PC-3 (cell line): ENCODE data around the gene NOSTRIN.

Experiments
- EZH2 ChIP-seq: fragments of 300-600 bp; sonication (generic); IDR thresholded peaks from one replicate; pipeline ENCODE4 v1.6.1; 2017; ENCODE audit warnings: antibody characterized with exemption, mild to moderate bottlenecking, low read length; ENCODE audit not compliant: unreplicated experiment
- EZH2phosphoT487 ChIP-seq: fragments of 300-600 bp; sonication (generic); IDR thresholded peaks from 2 replicates; pipeline ENCODE4 v1.6.1; 2018; ENCODE audit warnings: mild to moderate bottlenecking, antibody characterized with exemption, low read length, borderline replicate concordance
- TF ChIP-seq, protein P1 (sequence below): fragments of 300-600 bp; sonication (generic); conservative IDR thresholded peaks from 2 replicates; pipeline ENCODE4 v1.5.1; 2017; ENCODE audit warnings: antibody characterized with exemption, low read depth, mild to moderate bottlenecking, low read length

DNA sequence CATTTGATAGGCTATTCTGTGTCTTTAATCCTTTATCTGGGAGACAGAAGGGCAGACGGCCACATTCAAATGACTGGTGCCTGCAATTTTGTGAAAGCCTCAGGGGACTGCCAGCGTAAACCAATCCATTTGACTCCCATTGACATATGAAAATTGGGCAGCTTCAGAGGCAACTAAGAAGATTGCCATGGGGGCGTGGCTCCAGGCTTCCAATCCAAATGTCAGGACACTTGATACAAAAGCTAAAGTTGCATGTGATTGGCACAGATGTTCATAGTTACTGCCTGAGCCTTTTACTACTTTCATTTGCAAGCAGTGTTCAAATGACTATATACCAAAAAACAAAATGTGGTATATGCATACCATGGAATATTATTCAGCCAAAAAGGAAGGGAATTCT is 45.8 kb downstream of the NOSTRIN start:
- TF ChIP-seq, protein P1, sequence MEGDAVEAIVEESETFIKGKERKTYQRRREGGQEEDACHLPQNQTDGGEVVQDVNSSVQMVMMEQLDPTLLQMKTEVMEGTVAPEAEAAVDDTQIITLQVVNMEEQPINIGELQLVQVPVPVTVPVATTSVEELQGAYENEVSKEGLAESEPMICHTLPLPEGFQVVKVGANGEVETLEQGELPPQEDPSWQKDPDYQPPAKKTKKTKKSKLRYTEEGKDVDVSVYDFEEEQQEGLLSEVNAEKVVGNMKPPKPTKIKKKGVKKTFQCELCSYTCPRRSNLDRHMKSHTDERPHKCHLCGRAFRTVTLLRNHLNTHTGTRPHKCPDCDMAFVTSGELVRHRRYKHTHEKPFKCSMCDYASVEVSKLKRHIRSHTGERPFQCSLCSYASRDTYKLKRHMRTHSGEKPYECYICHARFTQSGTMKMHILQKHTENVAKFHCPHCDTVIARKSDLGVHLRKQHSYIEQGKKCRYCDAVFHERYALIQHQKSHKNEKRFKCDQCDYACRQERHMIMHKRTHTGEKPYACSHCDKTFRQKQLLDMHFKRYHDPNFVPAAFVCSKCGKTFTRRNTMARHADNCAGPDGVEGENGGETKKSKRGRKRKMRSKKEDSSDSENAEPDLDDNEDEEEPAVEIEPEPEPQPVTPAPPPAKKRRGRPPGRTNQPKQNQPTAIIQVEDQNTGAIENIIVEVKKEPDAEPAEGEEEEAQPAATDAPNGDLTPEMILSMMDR = no peak
- TF ChIP-seq EZH2 (no peak), EZH2phosphoT487 (no peak)
